Mucosa of rectum (tissue), 2 donors: Measurements from ENCODE around the gene ITPKB.

Experiments
- H3K27ac ChIP-seq, 2 donors: one replicate each; pipeline ENCODE4 v1.7.0; 2013; ENCODE audit warnings: inconsistent platforms in 2 of 2, low read depth in 2 of 2, low read length in 2 of 2
- H3K27me3 ChIP-seq, 2 donors: one replicate each; pipeline ENCODE4 v1.7.0; 2013; ENCODE audit warnings: low read length in 2 of 2; ENCODE audit not compliant: control insufficient read depth in 2 of 2, insufficient read depth in 2 of 2
- H3K36me3 ChIP-seq, 2 donors: one replicate each; pipeline ENCODE4 v1.7.0; 2013; ENCODE audit warnings: low read length in 2 of 2; ENCODE audit not compliant: control insufficient read depth in 2 of 2, insufficient read depth in 2 of 2
- H3K4me1 ChIP-seq, 2 donors: one replicate each; pipeline ENCODE4 v1.7.0; 2013; ENCODE audit warnings: low read length in 2 of 2, mild to moderate bottlenecking in 1 of 2; ENCODE audit not compliant: control insufficient read depth in 2 of 2, insufficient read depth in 2 of 2
- H3K4me3 ChIP-seq, 2 donors: one replicate each; pipeline ENCODE4 v1.7.0; 2013; ENCODE audit warnings: low read length in 2 of 2
- H3K9ac ChIP-seq, 2 donors: one replicate each; pipeline ENCODE4 v1.7.0; 2013; ENCODE audit warnings: low read length in 2 of 2, low read depth in 1 of 2, mild to moderate bottlenecking in 1 of 2
- H3K9me3 ChIP-seq, 2 donors: one replicate each; pipeline ENCODE4 v1.7.0; 2013; ENCODE audit warnings: low read length in 2 of 2; ENCODE audit not compliant: control insufficient read depth in 2 of 2
- donor health status: healthy.
- donor health status: Normal muscosa, but diverticular disease.

Gene ITPKB

DNA sequence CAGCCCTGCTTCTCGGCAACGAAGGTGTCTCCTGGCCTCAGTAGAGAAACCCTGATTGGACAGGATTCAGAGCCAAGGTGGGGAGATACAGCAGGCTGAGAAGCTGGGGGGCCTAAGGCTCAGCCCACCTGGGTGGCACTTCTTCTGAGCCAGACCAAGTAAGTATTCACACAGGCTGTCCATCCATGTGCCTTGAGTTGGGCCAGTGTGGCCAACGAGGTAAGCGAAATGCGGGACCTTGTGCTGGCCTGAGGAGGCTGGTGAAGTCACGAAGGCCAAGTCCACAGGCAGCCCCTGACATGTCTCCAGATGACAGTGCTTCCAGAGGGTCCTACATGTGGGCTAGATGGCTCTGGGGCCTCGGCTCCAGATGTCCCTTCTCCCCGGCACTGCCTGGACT, 91.4 kb downstream of the ITPKB start:
- Histone ChIP-seq H3K27ac (no peak overlapping the region), H3K27me3 (no peaks in the 10 kb centered on the region), H3K9me3 (no peaks in the 10 kb centered on the region), H3K4me1 (peaks cover 12 to 17% of the 10 kb centered on the region in 2 donors), H3K9ac (no peak overlapping the region), H3K4me3 (no peak overlapping the region), H3K36me3 (peaks cover 11 to 26% of the 10 kb centered on the region in 2 donors)

DNA sequence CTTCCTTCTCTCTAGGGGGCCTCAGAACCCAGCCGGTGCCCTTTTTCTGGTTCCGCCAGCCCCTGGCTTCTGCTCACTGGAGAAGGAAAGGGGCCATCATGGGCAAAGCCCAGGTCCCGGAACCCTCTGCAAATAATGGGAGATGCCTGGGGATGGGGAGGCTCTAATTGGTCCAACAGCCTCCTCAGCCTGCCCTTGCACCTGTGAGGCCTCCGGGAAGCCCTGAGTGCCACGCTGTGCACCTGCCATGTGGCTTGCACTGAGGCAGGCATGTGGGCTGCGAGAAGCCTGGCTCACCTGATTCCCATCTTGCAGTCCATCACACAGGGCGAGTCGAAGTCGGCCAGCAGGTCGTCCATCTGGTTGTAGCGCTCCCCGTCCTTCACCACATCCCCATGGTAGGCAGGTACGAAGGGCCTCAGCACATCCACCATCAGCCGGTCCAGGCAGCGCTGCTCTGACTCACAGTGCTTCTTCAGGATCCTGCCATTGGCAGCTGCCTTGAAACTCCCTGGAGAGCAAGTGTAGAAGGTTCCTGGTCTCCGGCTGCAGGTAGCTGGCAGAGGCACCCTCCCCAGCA, 92.1 kb downstream of the ITPKB start:
- Histone ChIP-seq H3K9ac (no peak overlapping the region), H3K27me3 (no peaks in the 10 kb centered on the region), H3K4me3 (no peak overlapping the region), H3K4me1 (peaks cover 12 to 17% of the 10 kb centered on the region in 2 donors), H3K36me3 (peaks cover 11 to 26% of the 10 kb centered on the region in 2 donors), H3K9me3 (no peaks in the 10 kb centered on the region), H3K27ac (no peak overlapping the region)

DNA sequence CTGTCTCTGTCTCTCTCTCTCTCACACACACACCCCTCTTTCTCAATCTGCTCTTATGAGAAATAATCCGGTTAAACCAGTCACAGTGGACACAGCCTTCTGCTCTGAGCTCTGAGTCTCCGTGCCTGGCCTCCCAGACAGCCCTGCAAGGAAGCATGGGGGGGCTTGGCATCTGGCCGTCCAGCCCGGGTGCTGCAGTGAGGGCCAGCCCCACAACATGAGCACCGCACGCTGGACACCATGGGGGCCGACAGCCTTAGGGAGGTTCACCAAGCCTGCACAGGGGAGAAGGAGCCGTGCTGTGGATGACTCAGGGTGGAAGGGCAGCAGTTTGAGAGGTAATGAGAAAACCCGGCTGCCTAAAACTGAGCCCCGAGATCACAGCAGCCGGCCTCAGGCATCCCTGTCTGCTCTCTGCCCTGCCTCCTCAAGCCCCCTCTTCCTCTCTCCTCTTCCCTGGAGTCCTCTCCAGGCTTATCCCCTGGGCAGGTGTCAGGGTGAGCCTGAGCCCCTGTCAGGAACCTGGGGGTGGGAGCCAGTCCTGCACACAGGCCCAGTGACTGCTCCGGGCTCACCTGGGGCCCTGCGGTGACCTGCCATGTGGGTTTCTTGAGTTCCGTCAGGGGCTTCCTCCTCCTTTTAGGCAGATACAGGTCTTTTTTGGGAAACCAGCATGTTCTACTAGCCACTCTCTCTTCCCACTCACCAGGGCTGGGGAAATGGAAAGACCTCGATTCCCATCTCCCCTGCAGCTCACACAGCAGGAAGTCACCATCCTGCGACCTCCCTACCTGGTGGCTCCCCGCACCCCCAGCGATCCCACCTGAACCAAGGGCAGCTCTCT, 92.8 kb downstream of the ITPKB start:
- H3K36me3 ChIP-seq = peaks cover 11 to 27% of the 10 kb centered on the region in 2 donors
- no peak overlapping the region for H3K9ac ChIP-seq
- no peak overlapping the region for H3K4me3 ChIP-seq
- no peak overlapping the region for H3K27ac ChIP-seq
- H3K4me1 ChIP-seq = peaks cover 12 to 17% of the 10 kb centered on the region in 2 donors
- H3K27me3 ChIP-seq = no peaks in the 10 kb centered on the region
- H3K9me3 ChIP-seq = no peaks in the 10 kb centered on the region

DNA sequence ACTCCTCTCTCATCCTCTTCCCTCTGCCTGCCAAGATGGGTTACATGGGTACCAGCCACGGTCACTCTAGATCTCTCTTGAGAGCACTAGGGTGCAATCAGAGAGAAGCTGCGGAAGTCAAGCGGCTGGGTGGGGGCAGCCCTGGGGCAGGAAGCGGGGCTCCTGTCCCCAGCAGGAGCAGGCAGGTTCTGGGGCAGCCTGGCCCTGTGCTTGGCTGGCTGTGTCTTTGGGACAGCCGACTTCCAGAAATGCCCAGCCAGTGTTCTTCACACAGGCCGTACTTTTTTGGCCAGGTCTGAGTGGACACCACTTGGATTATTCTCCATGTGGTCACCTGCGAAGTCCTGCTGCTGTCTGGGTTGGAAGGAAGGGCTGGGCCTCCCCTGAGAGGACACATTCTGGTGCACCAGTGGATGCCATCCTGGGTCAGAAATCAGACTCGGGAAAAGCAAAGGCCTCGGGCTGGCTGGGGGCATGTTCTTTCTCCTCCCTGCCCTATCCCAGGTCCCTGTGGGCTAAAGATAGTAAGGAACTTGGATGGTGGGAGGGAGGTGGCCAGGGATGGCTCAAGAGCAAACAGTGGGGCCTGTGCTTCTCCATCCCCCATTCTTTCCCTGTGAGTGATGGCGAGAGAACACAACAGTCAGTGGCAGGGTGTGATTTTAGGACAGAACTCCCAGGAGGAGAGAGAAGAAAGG, 93.7 kb downstream of the ITPKB start:
- Histone ChIP-seq H3K9ac (no peak overlapping the region), H3K27ac (no peak overlapping the region), H3K4me3 (no peak overlapping the region), H3K4me1 (peaks cover 12 to 17% of the 10 kb centered on the region in 2 donors), H3K36me3 (peaks cover 11 to 28% of the 10 kb centered on the region in 2 donors), H3K27me3 (no peaks in the 10 kb centered on the region), H3K9me3 (no peaks in the 10 kb centered on the region)

DNA sequence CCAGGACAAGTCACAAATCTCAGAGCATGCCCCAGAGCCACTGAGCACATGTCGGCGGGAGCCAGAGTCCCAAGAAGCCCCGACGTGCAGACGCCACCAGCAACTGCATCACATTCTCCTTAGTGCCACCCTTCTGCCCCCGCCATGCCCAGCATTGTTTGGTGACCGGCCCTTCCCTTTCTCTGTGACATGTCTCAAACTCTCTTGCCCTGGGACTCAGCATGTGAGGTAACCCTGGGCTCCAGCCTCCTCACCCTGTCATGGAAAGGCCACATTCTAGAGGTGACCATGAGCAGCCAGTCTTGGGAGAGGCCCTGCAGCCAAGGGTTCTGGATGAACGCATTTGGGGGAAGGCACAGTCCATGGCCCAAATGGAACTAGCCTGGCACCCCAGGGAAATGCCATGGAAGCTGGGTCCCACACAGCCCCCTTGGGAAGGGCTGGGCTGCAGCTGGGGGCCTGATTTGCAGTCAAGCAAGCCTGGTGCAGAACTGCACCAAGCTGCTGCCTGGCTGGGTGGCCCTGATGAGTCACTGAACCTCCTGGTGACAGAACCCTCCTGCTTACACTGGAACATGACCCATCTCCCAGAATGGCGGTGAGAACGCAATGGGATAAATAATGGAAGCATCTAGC, 94.4 kb downstream of the ITPKB start:
- no peak overlapping the region for H3K9ac ChIP-seq
- peaks cover 12 to 17% of the 10 kb centered on the region in 2 donors for H3K4me1 ChIP-seq
- no peak overlapping the region for H3K4me3 ChIP-seq
- H3K36me3 ChIP-seq = peaks cover 11 to 31% of the 10 kb centered on the region in 2 donors
- H3K27me3 ChIP-seq = no peaks in the 10 kb centered on the region
- no peaks in the 10 kb centered on the region for H3K9me3 ChIP-seq
- no peak overlapping the region for H3K27ac ChIP-seq

DNA sequence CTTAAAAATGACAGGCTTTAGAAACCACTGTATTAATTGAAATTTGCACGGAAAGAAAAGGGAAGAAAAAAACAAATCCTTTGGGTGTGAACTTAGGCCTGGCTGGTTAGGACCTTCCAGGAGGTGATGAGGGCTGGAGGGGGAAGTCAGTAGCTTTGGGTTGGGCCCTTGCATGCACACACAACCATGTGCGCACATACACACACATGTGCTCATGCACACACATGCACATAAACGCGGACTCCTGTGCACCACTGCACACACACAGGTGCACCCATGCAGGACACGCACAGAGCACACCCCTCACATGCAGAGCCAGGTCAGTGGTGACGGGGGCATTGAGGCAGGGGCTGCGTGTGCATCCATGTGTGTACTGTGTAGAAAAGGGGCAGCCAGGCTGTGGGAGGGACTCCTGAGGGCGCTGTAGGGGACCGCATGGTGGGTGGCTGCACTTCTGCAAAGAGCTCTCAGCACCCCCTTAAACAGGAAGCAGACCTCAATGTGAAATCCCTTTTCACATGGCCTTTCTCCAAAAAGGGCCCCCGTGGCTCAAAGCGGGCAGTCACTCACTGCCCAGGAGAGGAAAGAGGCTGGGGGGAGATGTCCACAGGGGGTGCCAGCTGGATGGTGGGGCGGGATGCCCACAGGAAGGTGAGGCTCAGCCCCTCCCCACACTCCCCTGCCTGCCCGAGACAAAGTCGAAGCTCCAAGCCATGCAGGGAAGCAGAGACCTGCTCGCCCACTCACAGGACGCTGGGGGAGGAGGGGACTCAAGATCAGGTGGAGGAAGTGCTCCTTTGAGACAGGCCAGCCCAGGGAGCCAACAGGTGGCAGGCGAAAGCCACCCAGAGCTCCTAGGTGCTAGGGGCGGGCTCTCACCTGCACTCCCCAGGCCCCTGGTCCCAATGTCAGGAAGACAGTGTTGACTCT, 95.2 kb downstream of the ITPKB start:
- no peak overlapping the region for H3K27ac ChIP-seq
- H3K9me3 ChIP-seq = no peaks in the 10 kb centered on the region
- H3K36me3 ChIP-seq = peaks cover 15 to 35% of the 10 kb centered on the region in 2 donors
- peaks cover 12 to 17% of the 10 kb centered on the region in 2 donors for H3K4me1 ChIP-seq
- H3K4me3 ChIP-seq = no peak overlapping the region
- no peaks in the 10 kb centered on the region for H3K27me3 ChIP-seq
- H3K9ac ChIP-seq = no peak overlapping the region

DNA sequence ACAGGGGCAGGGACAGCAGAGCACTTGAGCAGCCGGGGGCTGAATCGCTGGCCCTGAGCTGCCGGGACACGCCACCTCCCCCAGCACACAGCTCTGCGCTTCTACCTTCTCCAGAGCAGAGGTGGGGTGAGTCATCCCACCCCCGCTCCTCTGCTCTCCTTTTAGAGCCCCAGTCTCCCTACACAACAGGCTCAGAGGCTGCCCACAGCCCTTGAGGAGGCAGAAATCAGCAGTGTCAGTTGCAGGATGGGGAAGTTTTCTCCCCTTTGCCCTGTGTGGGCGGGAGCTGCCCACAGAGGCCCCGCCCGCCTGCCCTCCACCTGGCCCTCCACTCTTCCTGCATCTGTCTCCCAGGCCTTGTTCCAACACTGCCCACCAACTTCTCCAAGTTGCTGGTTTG, 95.9 kb downstream of the ITPKB start:
- Histone ChIP-seq H3K36me3 (peaks cover 15 to 34% of the 10 kb centered on the region in 2 donors), H3K9ac (peak overlapping the region in 1 of 2 donors; percentile 41), H3K27ac (no peak overlapping the region), H3K27me3 (no peaks in the 10 kb centered on the region), H3K9me3 (no peaks in the 10 kb centered on the region), H3K4me1 (peaks cover 12 to 17% of the 10 kb centered on the region in 2 donors), H3K4me3 (no peak overlapping the region)

DNA sequence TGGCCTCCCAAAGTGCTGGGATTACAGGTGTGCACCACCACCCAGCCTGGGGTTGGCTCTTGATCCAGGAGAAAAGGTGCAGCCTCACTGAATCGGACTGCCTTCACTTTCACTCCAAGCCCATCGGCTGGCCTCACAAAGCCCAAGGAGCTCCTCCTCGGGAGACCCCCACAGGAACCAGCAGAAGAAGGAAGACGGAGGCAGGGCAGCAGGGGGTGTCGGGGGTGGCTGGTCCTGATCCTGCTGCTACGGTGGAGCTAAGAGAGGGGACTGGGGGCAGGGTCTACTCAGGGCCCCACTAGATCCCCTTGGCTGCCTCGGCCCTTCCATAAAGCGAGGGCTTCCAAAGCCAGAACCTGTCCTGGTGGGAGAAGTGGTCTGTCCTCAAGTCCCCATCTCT, 96.7 kb downstream of the ITPKB start:
- Histone ChIP-seq H3K27me3 (no peaks in the 10 kb centered on the region), H3K9ac (no peak overlapping the region), H3K36me3 (peaks cover 8 to 28% of the 10 kb centered on the region in 2 donors), H3K27ac (no peak overlapping the region), H3K4me1 (peaks cover 12 to 17% of the 10 kb centered on the region in 2 donors), H3K4me3 (no peak overlapping the region), H3K9me3 (no peaks in the 10 kb centered on the region)

DNA sequence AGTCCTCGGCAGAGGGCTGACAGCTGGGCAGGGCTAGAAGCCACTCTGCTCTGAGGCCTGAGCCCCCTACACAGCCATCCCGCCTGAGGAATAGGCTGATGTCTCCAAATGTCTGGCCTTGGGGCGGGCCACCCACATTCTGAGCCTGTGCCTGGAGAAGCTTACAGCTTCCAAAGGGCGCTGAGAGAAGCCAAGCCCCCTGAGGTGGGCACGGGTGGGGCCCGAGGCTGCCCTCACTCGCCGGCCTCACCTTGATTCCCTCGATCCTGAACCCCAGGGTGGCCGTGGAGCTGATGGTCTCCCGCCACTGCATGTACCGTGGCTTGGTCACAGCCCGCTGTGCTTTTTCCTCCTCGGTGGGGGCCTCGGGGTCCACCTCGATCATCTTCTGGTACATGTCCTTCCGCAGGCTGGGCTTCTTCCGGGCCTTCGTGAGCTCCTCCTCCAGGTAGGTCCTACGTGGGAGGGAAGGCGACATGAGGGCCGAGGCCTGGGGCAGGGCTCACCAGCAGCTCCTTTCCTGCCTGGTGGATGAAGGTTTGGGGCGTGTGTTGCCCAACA, 97.3 kb downstream of the ITPKB start:
- no peak overlapping the region for H3K27ac ChIP-seq
- no peak overlapping the region for H3K4me3 ChIP-seq
- peaks cover 12 to 17% of the 10 kb centered on the region in 2 donors for H3K4me1 ChIP-seq
- no peak overlapping the region for H3K9ac ChIP-seq
- no peaks in the 10 kb centered on the region for H3K27me3 ChIP-seq
- H3K36me3 ChIP-seq = peaks cover 7 to 26% of the 10 kb centered on the region in 2 donors
- no peaks in the 10 kb centered on the region for H3K9me3 ChIP-seq
